ENCODE results near the gene REL.

DNA sequence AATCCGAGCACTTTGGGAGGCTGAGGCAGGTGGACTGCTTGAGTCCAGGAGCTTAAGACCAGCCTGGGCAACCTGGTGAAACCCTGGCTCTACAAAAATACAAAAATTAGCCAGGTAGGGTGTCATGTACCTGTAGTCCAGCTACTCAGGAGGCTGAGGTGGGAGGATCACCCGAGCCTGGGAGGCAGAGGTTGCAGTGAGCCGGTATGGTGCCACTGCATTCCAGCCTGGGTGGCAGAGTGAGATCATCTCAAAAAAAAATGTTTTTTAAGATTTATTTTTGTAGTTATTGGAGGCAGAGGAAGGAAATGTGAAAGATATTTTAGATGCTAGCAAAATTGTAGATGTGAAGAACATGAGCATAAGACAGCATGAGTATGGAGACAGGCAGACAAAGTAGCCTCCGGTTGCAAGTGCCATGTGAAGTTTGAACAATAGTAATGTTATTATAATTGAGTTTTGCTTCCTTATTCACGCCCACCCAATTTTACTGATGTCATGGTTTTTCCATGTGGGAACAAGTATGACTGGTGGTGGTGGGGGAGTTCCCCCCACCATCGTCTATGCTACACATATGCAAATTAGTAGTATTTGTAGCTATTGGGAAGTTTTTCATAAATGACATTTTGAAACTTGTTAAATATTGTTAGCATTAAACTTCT is 18.0 kb downstream of the REL start:
- TF ChIP-seq YY1 (IDR thresholded peaks at IDR 0.05; ENCODE audit: insufficient read depth, insufficient read length), result no peak
- TF ChIP-seq ZNF274 (IDR thresholded peaks at IDR 0.05; ENCODE audit: low read depth, low read length), result no peak
- TF ChIP-seq SUZ12 (IDR thresholded peaks at IDR 0.05; ENCODE audit: extremely low read depth, insufficient read depth, insufficient read length), result no peak

Data from NT2/D1 (cell line).